Measurements from ENCODE around the gene STARD13.

Gene STARD13

GRCh38 chr13:33224191-33224590 lies 61.4 kb downstream of the STARD13 start:
- DNase-seq (ENCODE audit: low spot score) = no peak

GRCh38 chr13:33219926-33220325 lies 65.6 kb downstream of the STARD13 start:
- DNase-seq (ENCODE audit: low spot score) = no peak

GRCh38 chr13:33218426-33218825 lies 67.1 kb downstream of the STARD13 start:
- DNase-seq (ENCODE audit: low spot score) = no peak

GRCh38 chr13:33218020-33218419 lies 67.5 kb downstream of the STARD13 start:
- no peak for DNase-seq (ENCODE audit: low spot score)

- DNase-seq (ENCODE audit: low spot score) = no peak
Observed at GRCh38 chr13:33217256-33217655, 68.3 kb downstream of the STARD13 start.

- peak; percentile 50 for DNase-seq (ENCODE audit: low spot score)
Observed at GRCh38 chr13:33213797-33214196, 71.8 kb downstream of the STARD13 start.

GRCh38 chr13:33213024-33213768 lies 72.4 kb downstream of the STARD13 start:
- no peak for DNase-seq (ENCODE audit: low spot score)

- no peak for DNase-seq (ENCODE audit: low spot score)
Observed at GRCh38 chr13:33212396-33212795, 73.2 kb downstream of the STARD13 start.

- DNase-seq (ENCODE audit: low spot score) = no peak
Observed at GRCh38 chr13:33210090-33210489, 75.5 kb downstream of the STARD13 start.

- DNase-seq (ENCODE audit: low spot score) = no peak
Observed at GRCh38 chr13:33208290-33209220, 77.0 kb downstream of the STARD13 start.

GRCh38 chr13:33207615-33207961 lies 78.0 kb downstream of the STARD13 start:
- DNase-seq (ENCODE audit: low spot score) = no peak

- no peak for DNase-seq (ENCODE audit: low spot score)
Observed at GRCh38 chr13:33206945-33207614, 78.5 kb downstream of the STARD13 start.

GRCh38 chr13:33206425-33206824 lies 79.1 kb downstream of the STARD13 start:
- DNase-seq (ENCODE audit: low spot score) = no peak

GRCh38 chr13:33205804-33206221 lies 79.7 kb downstream of the STARD13 start:
- DNase-seq (ENCODE audit: low spot score) = no peak

GRCh38 chr13:33205224-33205623 lies 80.3 kb downstream of the STARD13 start:
- DNase-seq (ENCODE audit: low spot score) = no peak

- no peak for DNase-seq (ENCODE audit: low spot score)
Observed at GRCh38 chr13:33204130-33204927, 81.2 kb downstream of the STARD13 start.

- DNase-seq (ENCODE audit: low spot score) = no peak
Observed at GRCh38 chr13:33202644-33203169, 82.8 kb downstream of the STARD13 start.

GRCh38 chr13:33201659-33202058 lies 83.9 kb downstream of the STARD13 start:
- DNase-seq (ENCODE audit: low spot score) = no peak

GRCh38 chr13:33199289-33199850 lies 86.2 kb downstream of the STARD13 start:
- no peak for DNase-seq (ENCODE audit: low spot score)

GRCh38 chr13:33197541-33197971 lies 88.0 kb downstream of the STARD13 start:
- DNase-seq (ENCODE audit: low spot score) = no peak

GRCh38 chr13:33196767-33197166 lies 88.8 kb downstream of the STARD13 start:
- DNase-seq (ENCODE audit: low spot score) = no peak
